NAMALWA (cell line): Measurements from ENCODE around the gene TMTC2.
"Not testable (repeated sequence)": the region's sequence is repeated elsewhere in the genome, so short reads cannot be mapped to it uniquely, and the experiment has no call there.

Experiments
- DNase-seq: peaks from one replicate; pipeline ENCODE4 v3.0.0-alpha.2; 2015; ENCODE audit warnings: low spot score

TMTC2 gene

GRCh38 chr12:82789674-82790073, 103.0 kb downstream of the TMTC2 start:
- DNase-seq, result no peak

- no peak for DNase-seq
Measured at GRCh38 chr12:82793751-82794281, 107.1 kb downstream of the TMTC2 start.

GRCh38 chr12:82797480-82797879, 110.8 kb downstream of the TMTC2 start:
- DNase-seq, result no peak

GRCh38 chr12:82800185-82800584, 113.5 kb downstream of the TMTC2 start:
- no peak for DNase-seq

GRCh38 chr12:82801951-82802610, 115.4 kb downstream of the TMTC2 start:
- no peak for DNase-seq

- DNase-seq, result no peak
Measured at GRCh38 chr12:82803201-82803600, 116.5 kb downstream of the TMTC2 start.

- no peak for DNase-seq
Measured at GRCh38 chr12:82804601-82805000, 117.9 kb downstream of the TMTC2 start.

- DNase-seq, result not testable (repeated sequence)
Measured at GRCh38 chr12:82805004-82805403, 118.3 kb downstream of the TMTC2 start.

GRCh38 chr12:82805812-82806497, 119.2 kb downstream of the TMTC2 start:
- DNase-seq, result no peak

- DNase-seq, result no peak
Measured at GRCh38 chr12:82807132-82807737, 120.5 kb downstream of the TMTC2 start.

GRCh38 chr12:82810568-82810967, 123.9 kb downstream of the TMTC2 start:
- DNase-seq, result no peak

- no peak for DNase-seq
Measured at GRCh38 chr12:82817368-82817767, 130.7 kb downstream of the TMTC2 start.

- no peak for DNase-seq
Measured at GRCh38 chr12:82818271-82819035, 131.7 kb downstream of the TMTC2 start.

GRCh38 chr12:82826505-82826904, 139.8 kb downstream of the TMTC2 start:
- no peak for DNase-seq

- DNase-seq, result no peak
Measured at GRCh38 chr12:82832096-82832495, 145.4 kb downstream of the TMTC2 start.

- DNase-seq, result no peak
Measured at GRCh38 chr12:82832981-82833380, 146.3 kb downstream of the TMTC2 start.

GRCh38 chr12:82833481-82833880, 146.8 kb downstream of the TMTC2 start:
- no peak for DNase-seq

- no peak for DNase-seq
Measured at GRCh38 chr12:82835217-82835616, 148.5 kb downstream of the TMTC2 start.

GRCh38 chr12:82838131-82838551, 151.4 kb downstream of the TMTC2 start:
- no peak for DNase-seq

GRCh38 chr12:82838827-82839226, 152.1 kb downstream of the TMTC2 start:
- DNase-seq, result no peak

GRCh38 chr12:82839796-82840195, 153.1 kb downstream of the TMTC2 start:
- DNase-seq, result no peak

- no peak for DNase-seq
Measured at GRCh38 chr12:82841487-82841904, 154.8 kb downstream of the TMTC2 start.
